HG02943 (cell line): ENCODE data around the gene ZNF423.
"Not testable (repeated sequence)": the region's sequence is repeated elsewhere in the genome, so short reads cannot be mapped to it uniquely, and the experiment has no call there.

Experiments used
- ATAC-seq: cut with Tn5 transposase; IDR thresholded peaks from one replicate; pipeline ENCODE4 v1.9.1; 2021; ENCODE audit warnings: mild to moderate bottlenecking, low read depth, moderate library complexity; ENCODE audit not compliant: unreplicated experiment

The ZNF423 gene

DNA sequence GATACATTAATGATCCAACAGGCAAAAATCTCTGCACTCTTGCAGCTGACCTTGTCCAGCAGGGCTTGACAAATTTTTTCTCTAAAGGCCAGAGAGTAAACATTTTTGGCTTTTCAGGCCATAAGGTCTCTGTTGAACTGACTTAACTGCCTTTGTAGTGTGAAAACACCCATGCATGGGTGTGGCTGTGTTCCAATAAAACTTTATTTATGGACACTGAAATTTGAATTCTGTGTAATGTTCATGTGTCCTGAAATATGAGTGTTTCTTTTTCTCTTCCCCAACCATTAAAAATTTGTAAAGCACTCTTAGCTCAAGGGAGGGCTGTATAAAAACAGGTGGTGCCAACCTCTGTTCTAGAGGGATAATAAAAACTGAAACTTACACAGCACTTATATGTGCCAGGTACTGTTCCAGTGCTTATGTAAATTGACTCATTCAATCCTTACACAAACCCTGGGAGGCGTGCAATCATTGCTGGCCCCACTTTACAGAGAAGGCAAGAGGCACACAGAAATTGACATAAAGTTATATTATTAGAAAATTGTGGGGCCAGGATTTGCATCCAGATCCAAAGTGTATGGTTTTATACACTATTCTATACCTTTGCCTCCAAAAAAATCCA is 18.8 kb upstream of the ZNF423 start:
- no peak for ATAC-seq

GRCh38 chr16:49871824-49872223 is 15.9 kb upstream of the ZNF423 start:
- ATAC-seq: not testable (repeated sequence)

- no peak for ATAC-seq
Measured at GRCh38 chr16:49869731-49870130, 13.8 kb upstream of the ZNF423 start.

DNA sequence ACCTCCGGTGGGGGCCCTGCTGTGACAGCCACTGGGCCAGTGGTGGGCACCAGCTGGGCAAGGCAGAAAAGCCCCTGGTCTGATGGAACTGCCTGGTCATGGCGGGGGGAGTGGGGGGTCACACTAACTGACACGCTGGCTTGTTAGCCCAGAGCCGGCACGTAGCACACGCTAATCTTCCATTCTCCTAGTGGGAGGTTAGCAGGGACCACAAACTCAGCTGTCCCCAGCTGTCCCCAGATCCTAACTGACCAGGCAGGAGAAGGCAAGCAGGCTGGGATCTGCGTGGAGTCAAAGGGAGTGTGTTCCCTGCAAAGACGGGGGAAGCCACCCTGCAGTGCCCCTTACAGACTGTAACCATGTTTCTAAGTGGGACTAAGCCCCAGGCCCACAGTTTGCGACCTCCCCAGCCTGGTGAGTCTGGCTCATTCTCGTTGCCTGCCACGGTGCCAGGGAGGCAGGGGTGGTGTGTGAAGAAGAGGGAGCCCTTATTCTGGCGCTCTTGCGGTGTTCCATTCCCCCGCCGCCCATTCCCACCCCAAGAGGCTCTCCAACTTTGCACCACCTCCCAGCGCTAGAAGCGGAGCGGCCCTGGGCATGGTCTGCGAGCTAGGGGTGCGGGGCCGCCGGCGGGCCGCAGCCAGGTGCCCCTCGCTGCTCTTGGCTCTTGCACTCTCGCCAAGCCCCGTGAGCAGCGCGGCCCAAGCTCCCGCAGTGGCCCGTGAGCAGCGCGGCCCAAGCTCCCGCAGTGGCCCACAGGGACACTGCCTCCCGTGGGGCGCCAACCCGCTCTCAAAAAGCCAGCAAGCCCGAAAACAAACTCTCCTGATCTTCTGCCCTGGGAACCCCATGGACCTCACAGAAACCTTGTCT is 12.1 kb upstream of the ZNF423 start:
- ATAC-seq: no peak

- no peak for ATAC-seq
Measured at GRCh38 chr16:49867234-49867633, 11.3 kb upstream of the ZNF423 start.

GRCh38 chr16:49866595-49867071 is 10.7 kb upstream of the ZNF423 start:
- ATAC-seq: no peak

GRCh38 chr16:49862694-49863093 is 6.8 kb upstream of the ZNF423 start:
- no peak for ATAC-seq

DNA sequence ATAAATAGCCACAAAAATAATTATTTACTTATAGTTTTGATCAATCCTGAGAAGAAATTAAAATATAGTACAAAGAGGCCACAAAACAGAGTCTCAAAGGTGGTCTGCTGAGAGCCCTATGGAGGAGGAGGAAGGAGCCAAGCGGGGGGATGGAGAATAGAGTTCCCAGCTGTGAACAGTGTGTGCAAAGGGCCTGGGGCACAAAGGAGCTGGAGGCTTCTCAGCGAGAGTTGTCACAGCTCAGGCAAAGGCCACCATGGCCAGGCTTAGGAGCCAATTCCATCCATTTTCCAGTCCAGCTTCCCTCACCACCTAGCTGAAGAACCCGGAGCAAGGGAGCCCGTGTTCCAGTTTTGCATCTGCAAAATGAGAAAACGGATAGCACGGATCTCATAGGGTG is 5.4 kb upstream of the ZNF423 start:
- no peak for ATAC-seq

- ATAC-seq: no peak
Measured at GRCh38 chr16:49860593-49860992, 4.7 kb upstream of the ZNF423 start.

DNA sequence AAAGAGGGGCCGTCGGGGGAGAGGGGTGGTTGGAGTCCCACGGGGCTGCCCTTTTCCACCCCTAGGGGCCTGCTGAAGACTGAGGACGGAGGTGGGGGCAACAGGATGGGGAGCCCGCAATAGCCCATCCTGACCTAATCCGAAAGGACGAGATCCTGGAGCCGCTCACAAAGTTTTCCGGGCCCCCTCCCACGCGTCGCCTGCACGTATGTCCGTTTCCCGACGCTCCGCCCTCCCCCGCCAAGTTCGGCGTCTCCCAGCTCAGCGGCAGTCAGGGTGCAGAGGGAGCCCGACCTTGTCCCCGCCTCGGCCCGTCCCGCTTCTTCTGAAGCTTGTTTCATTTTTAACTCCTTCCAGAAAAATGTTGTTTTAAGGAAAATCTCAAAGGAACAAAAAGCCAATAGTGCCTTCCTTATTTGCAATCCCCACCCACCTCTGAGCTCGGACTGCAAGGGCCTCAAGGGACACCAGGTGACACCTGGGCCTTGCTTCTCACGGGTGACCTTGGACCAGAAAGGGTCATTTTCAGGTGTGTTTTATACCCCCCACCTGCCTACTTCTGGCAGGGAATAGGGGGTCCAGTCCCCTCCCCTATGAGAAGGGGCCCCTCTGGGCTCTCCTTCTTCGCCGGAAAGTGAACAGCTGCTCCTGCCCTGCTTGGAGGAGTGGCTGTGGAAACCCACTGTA is 3.4 kb upstream of the ZNF423 start:
- ATAC-seq: no peak

DNA sequence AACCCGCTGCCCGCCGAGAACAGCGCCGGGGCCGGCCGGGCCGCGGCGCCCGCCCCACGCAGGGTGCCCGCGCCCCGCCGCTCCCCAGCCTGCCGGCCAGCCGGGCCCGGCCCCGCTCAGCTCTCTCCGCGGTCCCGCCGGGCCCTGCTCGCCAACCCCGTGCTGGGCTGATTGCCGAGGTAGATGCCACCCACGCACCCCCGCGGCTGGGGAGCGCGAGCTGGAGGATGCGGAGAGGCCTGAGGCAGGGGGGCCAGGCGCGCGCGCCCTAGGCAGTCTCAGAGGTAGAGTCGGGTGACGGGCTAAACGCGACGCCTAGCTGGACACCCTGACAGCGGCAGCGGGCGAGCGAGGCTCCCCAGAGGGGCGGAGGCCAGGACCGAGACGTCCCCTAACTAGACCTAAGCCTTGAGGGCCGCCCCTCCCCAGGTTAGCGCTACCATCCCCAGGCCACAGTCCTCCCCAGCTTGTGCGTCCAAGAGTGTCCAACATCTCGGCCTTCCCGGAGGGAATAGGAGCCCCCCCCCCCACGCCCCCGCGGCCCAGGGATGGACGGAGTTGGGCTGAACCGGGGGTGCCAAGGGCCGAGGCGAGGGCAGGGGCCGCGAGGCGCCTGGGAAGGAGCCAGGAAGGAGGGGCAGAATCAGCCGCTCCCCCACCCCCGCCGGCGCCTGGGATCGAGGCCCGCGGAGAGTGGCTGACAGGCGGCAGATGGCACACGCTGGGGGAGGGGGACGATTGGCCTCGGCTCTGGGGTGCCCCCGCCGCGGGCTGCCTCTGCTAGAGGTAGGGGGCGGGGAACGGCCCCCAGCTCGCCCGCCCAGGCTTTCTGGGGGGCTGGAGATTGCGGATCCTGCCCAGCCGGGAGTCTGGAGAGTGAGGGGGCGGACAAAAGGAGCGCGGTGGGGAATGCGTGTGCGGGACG is 2.5 kb upstream of the ZNF423 start:
- no peak for ATAC-seq

- no peak for ATAC-seq
Measured at GRCh38 chr16:49857423-49858181, 1.7 kb upstream of the ZNF423 start.

- no peak for ATAC-seq
Measured at GRCh38 chr16:49856672-49857330, 889 bp upstream of the ZNF423 start.

DNA sequence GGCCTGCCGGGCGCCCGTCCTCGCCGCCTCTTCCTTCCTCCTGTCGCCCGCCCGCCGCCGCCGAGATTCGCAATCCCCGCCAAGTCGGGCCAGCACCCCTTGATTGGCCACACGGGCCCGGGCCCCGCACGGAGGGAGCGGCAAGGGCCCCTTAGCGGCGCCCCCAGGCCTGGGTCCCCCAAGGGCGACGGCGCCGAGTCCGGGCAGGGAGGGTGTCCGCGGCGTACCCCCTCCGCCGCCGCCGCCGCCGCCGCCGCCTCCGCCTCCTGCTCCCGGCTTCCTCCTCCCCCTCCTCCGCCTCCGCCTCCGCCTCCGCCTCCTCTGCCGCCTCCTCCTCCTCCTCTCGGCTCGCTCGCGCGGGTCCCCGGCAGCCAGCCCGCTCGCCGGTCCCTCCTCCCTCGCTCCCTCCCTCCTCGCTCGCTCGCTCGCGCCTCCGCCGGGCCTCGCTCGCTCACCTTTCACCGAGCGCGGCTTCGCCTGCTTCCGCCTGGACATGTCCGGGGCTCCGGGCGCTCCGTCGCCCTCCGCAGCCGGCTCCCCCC is 561 bp downstream of the ZNF423 start:
- ATAC-seq: peak; percentile 72

DNA sequence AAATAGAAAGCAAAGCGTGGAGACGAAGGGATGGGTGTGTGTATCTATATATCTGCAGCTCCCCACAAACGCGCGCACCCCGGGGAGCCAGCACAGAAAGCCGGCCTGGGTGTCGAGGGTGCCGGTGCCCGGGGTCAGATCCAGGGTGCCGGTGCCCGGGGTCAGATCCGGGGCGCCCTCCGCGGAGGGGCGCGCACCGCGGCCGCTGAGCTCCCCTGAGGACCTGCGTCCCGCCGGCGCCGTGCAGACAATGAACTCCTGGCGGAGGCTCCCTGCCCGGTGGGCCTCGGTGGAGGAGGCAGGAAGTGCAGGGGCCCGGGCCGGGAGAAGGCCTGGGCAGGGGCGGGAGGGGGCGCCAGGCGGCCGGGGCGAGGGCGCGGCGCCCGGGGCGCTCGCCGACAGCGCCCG is 1.1 kb downstream of the ZNF423 start:
- peak; percentile 16 for ATAC-seq

DNA sequence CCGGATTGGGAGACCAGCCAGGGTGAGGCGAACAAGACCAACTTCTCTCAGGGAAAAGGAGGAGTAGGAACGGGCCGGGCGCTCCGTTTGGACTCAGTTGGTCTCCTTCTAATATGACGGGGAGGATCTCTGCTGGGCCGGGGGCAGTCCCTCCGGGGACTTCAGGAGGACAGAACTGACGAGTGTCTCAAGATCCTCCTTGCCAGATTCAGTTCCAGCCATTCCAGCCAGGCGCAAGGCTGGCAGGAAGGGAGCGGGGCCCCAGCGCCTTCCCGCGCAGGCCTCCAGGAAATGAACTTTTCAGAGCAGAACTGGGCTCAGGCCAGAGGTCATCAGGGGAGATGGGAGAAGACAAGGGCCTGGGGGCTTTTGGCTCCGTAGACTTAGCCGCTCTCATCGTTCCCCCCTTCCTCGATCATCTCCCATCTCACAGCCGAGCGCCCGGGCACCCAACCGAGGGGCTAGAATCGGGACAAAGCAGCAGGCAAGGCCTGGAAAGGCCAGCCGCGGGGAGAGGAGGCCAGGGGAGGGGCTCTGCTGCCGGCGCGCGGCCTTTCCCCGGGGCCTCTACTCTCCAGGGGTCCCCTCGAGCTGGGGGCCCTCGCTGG is 1.6 kb downstream of the ZNF423 start:
- no peak for ATAC-seq

DNA sequence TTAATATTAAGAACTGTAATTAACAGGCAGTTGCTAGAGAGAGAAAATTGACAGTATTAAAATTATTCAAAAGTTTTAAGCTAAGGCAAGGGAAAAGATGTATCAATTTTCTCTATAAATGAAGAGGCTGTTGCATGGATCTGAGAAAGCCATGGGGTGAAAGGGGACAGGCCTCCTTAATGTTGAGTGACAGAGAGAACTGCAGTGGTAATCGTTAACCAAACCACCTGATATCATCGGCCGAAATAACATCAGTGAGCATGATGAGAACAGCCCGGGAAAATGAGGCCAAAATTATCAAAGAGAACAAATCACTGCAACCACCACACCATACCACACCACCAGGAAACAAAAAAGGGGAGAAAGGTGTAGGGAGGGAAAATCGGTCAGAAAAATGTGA is 3.6 kb downstream of the ZNF423 start:
- no peak for ATAC-seq

GRCh38 chr16:49851468-49851787 is 4.5 kb downstream of the ZNF423 start:
- no peak for ATAC-seq
